ENCODE data around the gene RPGRIP1L. TPM values are rescaled to one million over a fixed set of nuclear protein-coding genes. Genes with fewer than 3 reads are reported as not detected.
A peak's percentile ranks its signal among the peaks of the same experiment; 100 is the strongest.

Gene RPGRIP1L
- total and polyA plus RNA-seq, 9 of the 15 experiments (the other 6 are each of a cell fraction or from before 2014, with no cell fraction given) = 3.2 to 7.7 (median 5.8) TPM

- peak; percentile 75 for TF ChIP-seq NFYB (IDR thresholded peaks at IDR 0.05; ENCODE audit: extremely low read depth, insufficient read length)
- TF ChIP-seq PHF20 (IDR thresholded peaks at IDR 0.05; ENCODE audit: partially characterized antibody) = no peak
- TF ChIP-seq USF2 (CRISPR knock-in tag; IDR thresholded peaks at IDR 0.05) = peak; percentile 71
- no peak for TF ChIP-seq NCOR1 (IDR thresholded peaks at IDR 0.05)
- TF ChIP-seq ZC3H11A (IDR thresholded peaks at IDR 0.05; ENCODE audit: low read depth, low read length) = no peak
- 0 out of 4 replicates have a peak, but pooled peaks of 1 of the 2 experiments have one; percentile 7 for TF ChIP-seq RAD21 (CRISPR knock-in tag; conservative IDR thresholded peaks at IDR 0.05 in 1 of 2, IDR thresholded peaks at IDR 0.05 in 1 of 2)
- no peak for TF ChIP-seq ZNF764 (CRISPR knock-in tag; IDR thresholded peaks at IDR 0.05; ENCODE audit: low read depth)
- no peak for TF ChIP-seq RBM17 (IDR thresholded peaks at IDR 0.05; ENCODE audit: borderline replicate concordance, low read depth, low read length)
- TF ChIP-seq TRIM28 (IDR thresholded peaks at IDR 0.05) = no peak
- TF ChIP-seq FOSL1 (tag; conservative IDR thresholded peaks at IDR 0.05) = no peak
- TF ChIP-seq NR0B1 (IDR thresholded peaks at IDR 0.05; ENCODE audit: partially characterized antibody) = no peak
- TF ChIP-seq HDGF (IDR thresholded peaks at IDR 0.05) = no peak
- no peak for TF ChIP-seq ZNF639 (CRISPR knock-in tag; conservative IDR thresholded peaks at IDR 0.05 in 1 of 2, IDR thresholded peaks at IDR 0.05 in 1 of 2)
- TF ChIP-seq ZNF217 (CRISPR knock-in tag; IDR thresholded peaks at IDR 0.05) = no peak
- no peak for TF ChIP-seq ZFP30 (CRISPR knock-in tag; IDR thresholded peaks at IDR 0.05; ENCODE audit: borderline replicate concordance)
- TF ChIP-seq MLX (CRISPR knock-in tag; conservative IDR thresholded peaks at IDR 0.05) = no peak
- no peak for TF ChIP-seq SMAD2 (IDR thresholded peaks at IDR 0.05; ENCODE audit: low read depth, low read length)
- TF ChIP-seq DACH1 (IDR thresholded peaks at IDR 0.05; ENCODE audit: partially characterized antibody) = no peak
- TF ChIP-seq TFE3 (CRISPR knock-in tag; IDR thresholded peaks at IDR 0.05) = peak; percentile 49
- no peak for TF ChIP-seq ZNF778 (CRISPR knock-in tag; IDR thresholded peaks at IDR 0.05)
- TF ChIP-seq ZNF124 (CRISPR knock-in tag; IDR thresholded peaks at IDR 0.05) = no peak
- no peak for TF ChIP-seq RAD51 (IDR thresholded peaks at IDR 0.05; ENCODE audit: borderline replicate concordance, low read depth)
- TF ChIP-seq TEAD4 (IDR thresholded peaks at IDR 0.05; ENCODE audit: low read length) = no peak
- no peak for TF ChIP-seq TEAD4 (CRISPR knock-in tag; IDR thresholded peaks at IDR 0.05; ENCODE audit: borderline replicate concordance)
Measured at GRCh38 chr16:53745753-53746266, 42.2 kb upstream of the RPGRIP1L start (continued).
